HL-60 (cell line): ENCODE data around the gene SH3RF3.

Experiments used
- DNase-seq, 2 experiments: peaks; one replicate each; pipeline ENCODE4 v3.0.0-alpha.2; 2010 to 2020; ENCODE audit warnings: low read depth in 1 of 2, low spot score in 1 of 2
- H3K27ac ChIP-seq: fragments of 250-450 bp; sonication (Bioruptor Pico); replicated peaks from 2 replicates; pipeline ENCODE4 v1.5.1; 2020; ENCODE audit warnings: mild to moderate bottlenecking, moderate library complexity
- H3K27me3 ChIP-seq: fragments of 250-450 bp; sonication (Bioruptor Pico); 2 replicates; pipeline ENCODE4 v1.5.1; 2021; ENCODE audit warnings: mild to moderate bottlenecking, moderate library complexity; ENCODE audit not compliant: insufficient read depth, poor library complexity, severe bottlenecking
- H3K4me3 ChIP-seq: replicated peaks from 2 replicates; pipeline ENCODE4 v1.5.1; 2011; ENCODE audit warnings: mild to moderate bottlenecking, control low read depth, low read length; ENCODE audit not compliant: insufficient read depth
- CTCF ChIP-seq: IDR thresholded peaks from one replicate; pipeline ENCODE4 v1.5.1; 2011; ENCODE audit warnings: low read length, control low read depth, inconsistent platforms; ENCODE audit not compliant: insufficient read depth
- GABPA ChIP-seq: IDR thresholded peaks from 2 replicates; pipeline ENCODE4 v1.6.1; 2012; ENCODE audit warnings: low read depth
- POLR2AphosphoS5 ChIP-seq: IDR thresholded peaks from 2 replicates; pipeline ENCODE4 v1.6.1; 2012; ENCODE audit warnings: low read depth
- REST ChIP-seq: IDR thresholded peaks from 2 replicates; pipeline ENCODE4 v1.6.1; 2012; ENCODE audit warnings: low read depth; ENCODE audit not compliant: insufficient replicate concordance
- SPI1 ChIP-seq: IDR thresholded peaks from 2 replicates; pipeline ENCODE4 v1.6.1; 2012; ENCODE audit warnings: low read depth, mild to moderate bottlenecking, borderline replicate concordance

The SH3RF3 gene

GRCh38 chr2:109457366-109457765 lies 328.4 kb downstream of the SH3RF3 start:
- TF ChIP-seq SPI1 (no peak), POLR2AphosphoS5 (no peak)
- Histone ChIP-seq H3K27ac (no peak overlapping the region), H3K27me3 (no peaks in the 10 kb centered on the region), H3K4me3 (no peak overlapping the region)
- DNase-seq: no peak

- no peaks in the 10 kb centered on the region for H3K27me3 ChIP-seq
- no peak for DNase-seq
- H3K4me3 ChIP-seq: no peak overlapping the region
- TF ChIP-seq REST (no peak), GABPA (no peak), CTCF (no peak), SPI1 (no peak), POLR2AphosphoS5 (no peak)
- H3K27ac ChIP-seq: no peak overlapping the region
These were observed 328.8 kb downstream of the SH3RF3 start for GRCh38 chr2:109457794-109458193.

GRCh38 chr2:109458512-109458911 lies 329.5 kb downstream of the SH3RF3 start:
- Histone ChIP-seq H3K4me3 (no peak overlapping the region), H3K27me3 (no peaks in the 10 kb centered on the region), H3K27ac (no peak overlapping the region)
- TF ChIP-seq REST (no peak), GABPA (no peak), SPI1 (no peak), CTCF (no peak), POLR2AphosphoS5 (no peak)
- DNase-seq: no peak

GRCh38 chr2:109459485-109459884 lies 330.5 kb downstream of the SH3RF3 start:
- Histone ChIP-seq H3K27ac (no peak overlapping the region), H3K4me3 (no peak overlapping the region), H3K27me3 (no peaks in the 10 kb centered on the region)
- DNase-seq: no peak
- no peak for TF ChIP-seq REST
- TF ChIP-seq GABPA: no peak
- no peak for TF ChIP-seq SPI1
- TF ChIP-seq CTCF: no peak
- TF ChIP-seq POLR2AphosphoS5: no peak
